ENCODE data around the gene SRPX2. TPM values are rescaled to one million over a fixed set of nuclear protein-coding genes. Genes with fewer than 3 reads are reported as not detected.

Gene SRPX2
- not detected for polyA plus RNA-seq

GRCh38 chrX:100643956-100644860 is at the start of gene SRPX2:
Gene SRPX2 (plus strand): TSS chrX:100644199. CDS start chrX:100646323, 2,124 bp downstream.
- Mint-ChIP-seq H3K27ac (no peak within 1 kb of the TSS), H3K4me1 (no peaks in the 10 kb centered on the region), H3K27me3 (ENCODE audit: low read depth in 3 of 3) (peaks cover 2 to 18% (median 13%) of the 10 kb centered on the region in 3 donors), H3K4me3 (no peak within 1 kb of the TSS), H3K9me3 (peaks cover 0 to 2% (median 0%) of the 10 kb centered on the region in 6 donors), H3K36me3 (no peaks in the 10 kb centered on the region)
- DNase-seq = no peak

- Mint-ChIP-seq H3K9me3 (peaks cover 0 to 1% (median 0%) of the 10 kb centered on the region in 6 donors), H3K27ac (no peak overlapping the region), H3K4me3 (no peak overlapping the region), H3K36me3 (no peaks in the 10 kb centered on the region), H3K27me3 (ENCODE audit: low read depth in 3 of 3) (peaks cover 0 to 6% (median 0%) of the 10 kb centered on the region in 3 donors), H3K4me1 (no peaks in the 10 kb centered on the region)
- no peak for DNase-seq
Measured at GRCh38 chrX:100596601-100597000, 47.4 kb upstream of the SRPX2 start.

GRCh38 chrX:100599456-100599855 is 44.5 kb upstream of the SRPX2 start:
- H3K4me1 Mint-ChIP-seq = no peaks in the 10 kb centered on the region
- H3K27me3 Mint-ChIP-seq (ENCODE audit: low read depth in 3 of 3) = peaks cover 0 to 9% (median 2%) of the 10 kb centered on the region in 3 donors
- no peaks in the 10 kb centered on the region for H3K36me3 Mint-ChIP-seq
- H3K9me3 Mint-ChIP-seq = peaks cover 0 to 1% (median 0%) of the 10 kb centered on the region in 6 donors
- H3K4me3 Mint-ChIP-seq = no peak overlapping the region
- no peak for DNase-seq
- H3K27ac Mint-ChIP-seq = no peak overlapping the region

- Mint-ChIP-seq H3K4me3 (no peak overlapping the region), H3K27ac (no peak overlapping the region), H3K9me3 (peaks cover 0 to 1% (median 0%) of the 10 kb centered on the region in 6 donors), H3K4me1 (no peaks in the 10 kb centered on the region), H3K36me3 (no peaks in the 10 kb centered on the region), H3K27me3 (ENCODE audit: low read depth in 3 of 3) (peaks cover 0 to 9% (median 2%) of the 10 kb centered on the region in 3 donors)
- no peak for DNase-seq
Measured at GRCh38 chrX:100600340-100600739, 43.7 kb upstream of the SRPX2 start.

- Mint-ChIP-seq H3K9me3 (peaks cover 0 to 1% (median 0%) of the 10 kb centered on the region in 6 donors), H3K27ac (no peak overlapping the region), H3K36me3 (no peaks in the 10 kb centered on the region), H3K4me3 (no peak overlapping the region), H3K4me1 (no peaks in the 10 kb centered on the region), H3K27me3 (ENCODE audit: low read depth in 3 of 3) (peaks cover 0 to 9% (median 2%) of the 10 kb centered on the region in 3 donors)
- DNase-seq = no peak
Measured at GRCh38 chrX:100600758-100601157, 43.2 kb upstream of the SRPX2 start.

- DNase-seq = no peak
- H3K4me3 Mint-ChIP-seq = no peak overlapping the region
- H3K4me1 Mint-ChIP-seq = no peaks in the 10 kb centered on the region
- peaks cover 0 to 14% (median 9%) of the 10 kb centered on the region in 3 donors for H3K27me3 Mint-ChIP-seq (ENCODE audit: low read depth in 3 of 3)
- no peak overlapping the region for H3K27ac Mint-ChIP-seq
- no peaks in the 10 kb centered on the region for H3K36me3 Mint-ChIP-seq
- no peaks in the 10 kb centered on the region for H3K9me3 Mint-ChIP-seq
Measured at GRCh38 chrX:100606753-100607152, 37.2 kb upstream of the SRPX2 start.

- H3K4me3 Mint-ChIP-seq = no peak overlapping the region
- no peak overlapping the region for H3K27ac Mint-ChIP-seq
- DNase-seq = no peak
- H3K27me3 Mint-ChIP-seq (ENCODE audit: low read depth in 3 of 3) = peaks cover 0 to 16% (median 7%) of the 10 kb centered on the region in 3 donors
- H3K4me1 Mint-ChIP-seq = no peaks in the 10 kb centered on the region
- no peaks in the 10 kb centered on the region for H3K36me3 Mint-ChIP-seq
- no peaks in the 10 kb centered on the region for H3K9me3 Mint-ChIP-seq
Measured at GRCh38 chrX:100609591-100609990, 34.4 kb upstream of the SRPX2 start.

GRCh38 chrX:100611951-100612350 is 32.0 kb upstream of the SRPX2 start:
- Mint-ChIP-seq H3K36me3 (no peaks in the 10 kb centered on the region), H3K27me3 (ENCODE audit: low read depth in 3 of 3) (peaks cover 0 to 21% (median 8%) of the 10 kb centered on the region in 3 donors), H3K4me1 (no peaks in the 10 kb centered on the region), H3K27ac (no peak overlapping the region), H3K9me3 (no peaks in the 10 kb centered on the region), H3K4me3 (no peak overlapping the region)
- DNase-seq = no peak

- no peaks in the 10 kb centered on the region for H3K36me3 Mint-ChIP-seq
- no peak for DNase-seq
- H3K27ac Mint-ChIP-seq = no peak overlapping the region
- no peaks in the 10 kb centered on the region for H3K4me1 Mint-ChIP-seq
- peaks cover 2 to 23% (median 13%) of the 10 kb centered on the region in 3 donors for H3K27me3 Mint-ChIP-seq (ENCODE audit: low read depth in 3 of 3)
- H3K9me3 Mint-ChIP-seq = no peaks in the 10 kb centered on the region
- H3K4me3 Mint-ChIP-seq = no peak overlapping the region
Measured at GRCh38 chrX:100615005-100615404, 29.0 kb upstream of the SRPX2 start.

- Mint-ChIP-seq H3K36me3 (no peaks in the 10 kb centered on the region), H3K9me3 (no peaks in the 10 kb centered on the region), H3K4me1 (peaks cover 9 to 13% of the 10 kb centered on the region in 2 donors), H3K4me3 (no peak overlapping the region), H3K27ac (no peak overlapping the region), H3K27me3 (ENCODE audit: low read depth in 3 of 3) (peaks cover 0 to 7% (median 2%) of the 10 kb centered on the region in 3 donors)
- DNase-seq = no peak
Measured at GRCh38 chrX:100623001-100623400, 21.0 kb upstream of the SRPX2 start.

- Mint-ChIP-seq H3K4me1 (peaks cover 9 to 13% of the 10 kb centered on the region in 2 donors), H3K27ac (peak overlapping the region in 1 of 6 donors; percentile 47), H3K27me3 (ENCODE audit: low read depth in 3 of 3) (peaks cover 0 to 8% (median 0%) of the 10 kb centered on the region in 3 donors), H3K9me3 (no peaks in the 10 kb centered on the region), H3K36me3 (no peaks in the 10 kb centered on the region), H3K4me3 (peak overlapping the region in 3 of 5 donors; percentile 7 to 53 (median 50))
- DNase-seq = peak; percentile 7 to 13 (median 11)
Measured at GRCh38 chrX:100625985-100626491, 18.0 kb upstream of the SRPX2 start.

GRCh38 chrX:100635040-100635439 is 9.0 kb upstream of the SRPX2 start:
- DNase-seq = no peak
- H3K4me1 Mint-ChIP-seq = peaks cover 4 to 9% of the 10 kb centered on the region in 2 donors
- no peak overlapping the region for H3K27ac Mint-ChIP-seq
- H3K9me3 Mint-ChIP-seq = peaks cover 0 to 7% (median 1%) of the 10 kb centered on the region in 6 donors
- no peaks in the 10 kb centered on the region for H3K36me3 Mint-ChIP-seq
- no peak overlapping the region for H3K4me3 Mint-ChIP-seq
- H3K27me3 Mint-ChIP-seq (ENCODE audit: low read depth in 3 of 3) = peaks cover 8 to 24% (median 10%) of the 10 kb centered on the region in 3 donors

- Mint-ChIP-seq H3K4me1 (peaks cover 4 to 9% of the 10 kb centered on the region in 2 donors), H3K27me3 (ENCODE audit: low read depth in 3 of 3) (peaks cover 8 to 26% (median 14%) of the 10 kb centered on the region in 3 donors), H3K27ac (no peak overlapping the region), H3K36me3 (no peaks in the 10 kb centered on the region), H3K4me3 (peak overlapping the region in 1 of 5 donors; percentile 79), H3K9me3 (peaks cover 0 to 7% (median 1%) of the 10 kb centered on the region in 6 donors)
- no peak for DNase-seq
Measured at GRCh38 chrX:100635989-100636320, 8.0 kb upstream of the SRPX2 start.

GRCh38 chrX:100636321-100636991 is 7.5 kb upstream of the SRPX2 start, which contains the start of gene TSPAN6:
Gene TSPAN6 (minus strand): TSS chrX:100636806. CDS start chrX:100636694, 112 bp downstream.
- H3K27ac Mint-ChIP-seq = no peak within 1 kb of the TSS
- DNase-seq = peak; percentile 15 to 31 (median 16)
- peaks cover 0 to 9% (median 1%) of the 10 kb centered on the region in 6 donors for H3K9me3 Mint-ChIP-seq
- H3K27me3 Mint-ChIP-seq (ENCODE audit: low read depth in 3 of 3) = peaks cover 8 to 26% (median 14%) of the 10 kb centered on the region in 3 donors
- H3K4me3 Mint-ChIP-seq = peak within 1 kb of the TSS; percentile 75 to 79 (median 76)
- peaks cover 4 to 9% of the 10 kb centered on the region in 2 donors for H3K4me1 Mint-ChIP-seq
- no peaks in the 10 kb centered on the region for H3K36me3 Mint-ChIP-seq
